Hepatocyte (in vitro differentiated cells): ENCODE data around the gene GNAO1.

Experiments used
- EZH2 ChIP-seq: fragments of 200-600 bp; sonication (generic); IDR thresholded peaks from 2 replicates; pipeline ENCODE4 v1.6.1; 2016; ENCODE audit warnings: antibody characterized with exemption, mild to moderate bottlenecking, borderline replicate concordance
- TF ChIP-seq, protein P1 (sequence below): fragments of 200-600 bp; sonication (generic); IDR thresholded peaks from 2 replicates; pipeline ENCODE4 v1.5.1; 2016; ENCODE audit warnings: antibody characterized with exemption, mild to moderate bottlenecking; ENCODE audit not compliant: poor library complexity

- TF ChIP-seq EZH2, result no peak
- TF ChIP-seq, protein P1, sequence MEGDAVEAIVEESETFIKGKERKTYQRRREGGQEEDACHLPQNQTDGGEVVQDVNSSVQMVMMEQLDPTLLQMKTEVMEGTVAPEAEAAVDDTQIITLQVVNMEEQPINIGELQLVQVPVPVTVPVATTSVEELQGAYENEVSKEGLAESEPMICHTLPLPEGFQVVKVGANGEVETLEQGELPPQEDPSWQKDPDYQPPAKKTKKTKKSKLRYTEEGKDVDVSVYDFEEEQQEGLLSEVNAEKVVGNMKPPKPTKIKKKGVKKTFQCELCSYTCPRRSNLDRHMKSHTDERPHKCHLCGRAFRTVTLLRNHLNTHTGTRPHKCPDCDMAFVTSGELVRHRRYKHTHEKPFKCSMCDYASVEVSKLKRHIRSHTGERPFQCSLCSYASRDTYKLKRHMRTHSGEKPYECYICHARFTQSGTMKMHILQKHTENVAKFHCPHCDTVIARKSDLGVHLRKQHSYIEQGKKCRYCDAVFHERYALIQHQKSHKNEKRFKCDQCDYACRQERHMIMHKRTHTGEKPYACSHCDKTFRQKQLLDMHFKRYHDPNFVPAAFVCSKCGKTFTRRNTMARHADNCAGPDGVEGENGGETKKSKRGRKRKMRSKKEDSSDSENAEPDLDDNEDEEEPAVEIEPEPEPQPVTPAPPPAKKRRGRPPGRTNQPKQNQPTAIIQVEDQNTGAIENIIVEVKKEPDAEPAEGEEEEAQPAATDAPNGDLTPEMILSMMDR, result no peak
Observed at GRCh38 chr16:56320056-56320455, 128.8 kb downstream of the GNAO1 start.
